Fibroblast of skin of back (primary cell): ENCODE results near the gene MAN2A1.
"Not testable (repeated sequence)": the region's sequence is repeated elsewhere in the genome, so short reads cannot be mapped to it uniquely, and the experiment has no call there.

ENCODE experiments used
- DNase-seq: peaks from one replicate; pipeline ENCODE4 v3.0.0-alpha.2; 2013

MAN2A1 gene

DNA sequence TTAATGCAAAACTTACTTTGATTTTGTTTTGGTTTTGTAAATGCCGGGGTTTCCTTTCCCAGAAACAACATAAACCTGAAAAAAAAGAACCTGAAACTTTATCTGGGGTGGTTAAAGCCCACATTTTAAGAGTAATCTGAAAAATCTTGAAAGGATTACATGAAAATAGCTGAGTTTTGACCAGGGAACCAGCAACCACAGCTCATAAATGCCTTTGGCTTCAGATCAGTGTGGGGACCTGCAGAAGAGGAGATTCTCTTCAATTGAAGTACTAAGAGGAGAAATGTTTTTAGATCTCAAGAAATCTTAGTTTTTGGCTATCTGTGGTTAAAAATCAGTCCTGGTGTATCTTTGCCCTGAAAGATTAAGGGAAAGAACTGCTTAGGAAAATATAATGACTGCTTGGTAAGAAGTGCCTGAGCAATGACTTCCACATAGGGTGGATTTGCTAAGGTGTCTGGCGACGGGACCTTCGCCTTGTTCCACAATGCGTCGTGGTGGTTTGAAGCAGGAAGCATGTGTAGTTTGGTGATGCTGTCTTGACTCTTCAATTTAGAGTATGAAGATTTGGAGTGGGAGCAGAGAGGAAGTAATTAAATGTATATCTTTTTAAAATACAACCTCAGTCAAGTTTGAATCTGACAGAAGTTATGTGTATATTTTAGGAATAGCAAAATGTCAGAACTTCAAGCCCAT is 186.5 kb downstream of the MAN2A1 start:
- no peak for DNase-seq

- DNase-seq = peak; percentile 68
Measured at GRCh38 chr5:109876941-109877669, 187.4 kb downstream of the MAN2A1 start.

GRCh38 chr5:109877670-109878045 is 187.9 kb downstream of the MAN2A1 start:
- DNase-seq = peak; percentile 40

DNA sequence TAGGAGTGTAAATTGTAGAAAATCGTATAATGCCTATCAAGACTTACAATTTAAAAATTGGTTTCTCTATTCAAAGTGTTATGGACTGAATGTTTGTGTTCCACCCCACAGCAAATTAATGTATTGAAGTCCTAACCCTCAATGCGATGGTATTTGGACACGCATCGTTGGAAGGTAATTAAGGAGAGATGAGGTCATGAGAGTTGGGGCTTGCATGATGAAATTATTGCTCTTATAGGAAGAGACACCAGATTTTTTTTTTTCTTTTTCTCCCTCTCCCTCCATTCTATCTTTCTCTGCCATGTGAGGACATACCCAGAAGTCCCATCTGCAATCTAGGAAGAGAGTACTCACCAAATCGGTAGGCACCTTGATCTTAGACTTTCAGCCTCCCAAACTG is 189.2 kb downstream of the MAN2A1 start:
- DNase-seq = no peak

DNA sequence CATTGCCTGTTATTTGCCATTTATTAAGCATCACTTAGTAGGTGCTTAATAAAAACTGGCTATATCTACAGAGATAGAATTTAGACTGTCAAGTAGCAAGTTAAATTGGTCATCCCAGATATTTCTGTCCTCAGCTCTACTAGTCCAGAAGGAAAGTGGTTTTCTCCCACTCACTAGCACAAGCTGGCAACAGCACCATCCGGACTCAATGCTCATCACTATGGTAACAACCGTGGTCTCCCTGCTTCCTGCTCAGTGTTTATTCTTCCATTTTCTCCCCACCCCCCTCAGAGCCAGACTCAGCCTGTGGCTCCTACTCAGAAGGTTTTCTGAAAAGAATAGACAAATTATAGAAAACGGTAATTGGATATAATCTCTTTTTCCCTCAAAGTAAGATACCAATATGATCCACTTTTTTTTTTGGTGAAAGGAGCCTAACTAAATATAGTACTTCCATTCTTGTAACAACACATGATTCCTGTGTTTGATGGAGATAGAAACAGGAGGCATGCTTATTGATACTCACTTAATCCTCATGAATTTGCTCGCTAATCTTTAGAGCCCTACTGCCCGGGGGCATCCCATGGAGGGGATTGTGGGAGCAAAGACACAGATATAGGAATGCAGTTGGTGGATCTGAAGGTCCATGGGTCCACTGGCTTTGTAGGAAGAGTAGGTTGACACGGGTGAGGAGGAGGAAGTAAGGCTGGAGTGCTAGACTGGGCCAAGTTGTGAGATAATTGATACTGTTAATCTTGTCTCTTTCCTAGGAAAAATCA is 191.4 kb downstream of the MAN2A1 start:
- DNase-seq = peak; percentile 34

DNA sequence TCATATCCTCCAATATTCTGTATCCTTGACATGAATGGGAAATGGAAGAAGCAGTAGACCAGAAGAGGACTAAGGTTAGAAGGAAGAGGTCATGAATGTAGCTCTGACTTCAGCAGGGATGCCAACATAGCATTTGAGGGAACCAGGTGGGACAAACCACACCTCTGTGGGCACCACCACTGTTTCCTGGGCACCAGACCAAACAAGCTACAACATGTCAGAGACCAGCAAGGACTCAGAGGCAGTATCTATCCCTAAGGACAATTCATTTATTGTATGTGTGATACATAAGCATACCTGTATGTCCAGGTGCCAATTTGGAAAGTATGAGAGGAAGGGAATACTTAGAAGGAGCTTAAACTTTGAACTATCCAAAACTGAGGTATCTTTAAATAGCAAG is 192.8 kb downstream of the MAN2A1 start:
- no peak for DNase-seq

GRCh38 chr5:109884676-109885075 is 194.9 kb downstream of the MAN2A1 start:
- no peak for DNase-seq

DNA sequence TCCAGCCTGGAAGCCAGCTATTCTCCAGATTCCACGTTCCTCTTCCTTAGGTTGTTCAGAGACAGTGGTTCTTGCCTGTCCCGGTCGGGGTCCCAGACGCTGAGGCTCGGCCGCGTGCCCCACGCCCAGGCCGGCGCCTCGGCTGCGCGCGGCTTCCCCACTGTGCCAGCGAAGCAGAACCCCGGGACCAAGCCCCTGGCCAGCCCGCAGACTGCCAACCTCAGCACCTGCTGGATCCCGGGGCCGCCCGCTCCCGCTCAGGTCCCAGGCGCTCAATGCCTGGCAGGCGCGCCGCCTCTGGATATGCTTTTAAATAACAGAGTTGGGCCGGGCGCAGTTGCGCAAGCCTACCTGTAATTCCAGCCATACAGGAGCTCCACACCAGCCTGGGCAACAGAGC is 195.5 kb downstream of the MAN2A1 start:
- no peak for DNase-seq

DNA sequence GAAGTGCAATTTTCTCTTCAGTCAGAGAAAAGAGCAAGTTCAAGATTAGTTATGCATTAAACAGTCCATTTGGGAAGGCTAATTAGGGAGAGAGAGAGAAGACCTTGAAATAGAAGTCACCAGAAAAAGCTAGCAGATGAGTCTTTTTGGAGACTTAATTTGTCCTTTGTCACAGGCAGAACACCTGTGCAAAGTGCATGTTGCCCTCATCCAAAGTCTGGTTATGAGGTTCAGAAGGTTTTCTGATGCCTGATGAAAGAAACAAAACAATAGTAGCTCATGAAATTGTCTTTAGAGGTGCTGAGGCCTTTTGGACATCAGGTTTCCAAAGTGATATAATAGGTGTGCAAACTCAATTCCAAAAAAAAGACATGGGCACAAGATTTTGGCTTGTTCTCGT is 199.3 kb downstream of the MAN2A1 start:
- no peak for DNase-seq

DNA sequence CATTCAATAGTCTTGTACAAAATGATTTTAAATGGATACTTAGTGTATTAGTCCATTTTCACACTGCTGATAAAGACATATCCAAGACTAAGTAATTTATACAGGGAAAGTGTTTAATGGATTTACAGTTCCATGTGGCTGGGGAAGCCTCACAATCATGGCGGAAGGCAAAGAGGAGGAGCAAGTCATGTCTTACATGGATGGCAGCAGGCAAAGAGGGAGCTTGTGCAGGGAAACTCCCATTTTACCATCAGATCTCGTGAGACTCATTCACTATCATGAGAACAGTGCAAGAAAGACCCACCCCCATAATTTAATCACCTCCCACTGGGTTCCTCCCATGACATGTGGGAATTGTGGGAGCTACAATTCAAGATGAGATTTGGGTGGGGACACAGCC is 203.5 kb downstream of the MAN2A1 start:
- not testable (repeated sequence) for DNase-seq

DNA sequence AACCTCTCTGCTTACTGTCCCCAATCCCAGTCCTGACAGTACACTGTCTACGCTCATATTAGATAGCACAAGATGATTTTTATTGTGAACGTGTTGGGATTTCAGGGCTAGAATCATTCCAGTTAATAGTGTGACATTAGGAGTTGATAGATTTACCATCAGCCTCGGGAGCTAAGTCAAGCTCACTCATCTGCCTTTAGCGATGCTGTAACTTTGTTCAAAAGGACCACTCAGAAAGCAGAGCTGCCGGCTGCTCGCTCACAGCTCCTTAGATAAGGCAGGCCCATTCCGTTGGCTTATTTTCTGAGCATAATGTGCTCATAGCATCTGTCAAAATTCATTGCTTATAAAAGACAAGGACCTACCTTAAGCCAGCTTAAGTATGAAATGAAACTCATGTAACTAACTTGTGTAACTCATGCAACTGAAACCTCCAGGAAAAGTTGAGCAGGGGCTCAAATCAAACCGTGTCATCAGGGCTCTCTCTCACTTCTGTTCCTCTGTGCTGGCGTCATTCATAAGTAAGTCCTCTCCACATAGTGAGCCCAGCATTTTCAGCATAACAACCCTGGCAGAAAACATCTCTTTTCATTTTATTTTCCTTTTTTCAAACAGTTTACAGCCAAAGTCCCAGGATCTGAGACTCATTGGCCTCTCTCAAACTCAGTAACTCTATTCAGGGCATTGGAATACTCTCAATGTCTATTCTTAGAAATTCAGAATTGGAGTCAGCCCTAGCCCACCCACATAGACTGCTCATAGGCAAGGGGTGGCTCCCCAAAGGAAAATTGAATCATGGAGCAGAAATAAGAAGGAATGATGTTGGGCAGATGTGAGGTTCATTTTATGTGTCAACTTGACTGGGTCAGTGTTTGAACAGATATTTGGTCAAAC is 208.8 kb downstream of the MAN2A1 start:
- DNase-seq = no peak

- no peak for DNase-seq
Measured at GRCh38 chr5:109899163-109899535, 209.4 kb downstream of the MAN2A1 start.

GRCh38 chr5:109900461-109900860 is 210.7 kb downstream of the MAN2A1 start:
- DNase-seq = peak; percentile 6

DNA sequence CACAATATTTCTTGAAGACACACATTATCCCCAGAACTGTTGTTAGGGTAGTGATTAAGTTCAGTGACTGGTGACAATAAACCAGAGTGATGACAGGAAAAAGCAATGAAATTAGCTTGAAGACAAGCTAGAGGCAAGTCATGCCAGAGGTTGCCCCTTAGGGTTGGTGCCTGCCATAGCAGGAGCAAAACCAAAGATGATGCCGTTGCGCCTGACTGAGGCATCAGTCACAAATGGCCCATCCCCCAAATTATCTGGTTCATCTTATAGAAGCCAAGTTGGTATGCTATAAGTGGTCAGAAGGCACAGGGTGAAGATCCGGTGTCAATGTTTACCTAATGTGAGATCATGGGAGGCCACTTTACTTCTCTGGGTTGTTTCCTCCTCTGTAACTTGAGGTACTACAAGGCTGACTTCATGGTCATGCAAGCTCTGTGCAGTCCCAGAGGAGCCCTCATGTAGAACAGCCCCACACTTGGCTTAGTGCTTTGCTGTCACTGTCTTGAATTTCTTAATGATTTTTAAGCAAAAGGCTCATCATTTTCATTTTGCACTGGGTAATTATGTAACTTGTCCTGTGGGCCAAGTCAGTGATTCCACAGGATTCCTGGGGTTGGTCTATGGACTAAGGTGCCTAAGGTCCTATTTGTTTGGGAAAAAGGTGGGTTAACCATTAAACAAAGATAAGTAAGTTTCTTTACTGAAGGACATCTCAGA is 211.3 kb downstream of the MAN2A1 start:
- no peak for DNase-seq

DNA sequence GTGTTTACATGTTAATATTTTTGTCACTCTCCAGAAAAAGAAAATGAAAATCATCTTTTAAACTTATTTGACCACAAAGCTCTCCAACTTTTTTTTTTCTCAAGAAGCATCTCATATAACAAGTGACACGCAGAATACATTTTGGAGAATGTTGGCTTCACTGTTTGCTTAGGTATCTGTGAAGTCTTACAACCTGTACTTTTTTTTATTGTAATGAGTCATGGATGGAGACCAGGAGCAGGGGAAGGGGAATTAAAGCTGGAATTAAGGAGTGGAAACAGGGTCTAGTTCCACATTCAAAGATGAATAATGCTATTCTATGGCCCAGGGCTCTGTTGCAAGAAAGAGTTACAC is 211.9 kb downstream of the MAN2A1 start:
- no peak for DNase-seq

DNA sequence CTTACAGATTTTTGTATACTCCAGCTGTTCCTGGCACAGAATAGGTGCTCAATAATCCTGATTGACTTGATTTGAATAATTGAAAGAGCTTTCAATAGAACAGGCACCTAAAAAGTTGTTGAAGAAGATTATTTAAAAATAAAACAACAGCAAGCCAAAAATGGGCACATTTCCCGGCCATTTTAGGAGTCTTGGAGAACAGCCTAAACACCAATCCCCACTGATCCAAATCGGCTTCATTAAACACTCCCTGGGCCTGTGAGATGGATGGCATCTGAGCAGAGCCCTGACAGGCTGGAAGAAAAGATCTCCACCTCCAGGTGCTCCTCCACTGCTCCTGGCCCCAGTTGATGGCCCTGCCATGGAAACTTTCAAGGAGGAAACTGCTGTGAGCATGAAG is 213.3 kb downstream of the MAN2A1 start:
- no peak for DNase-seq

DNA sequence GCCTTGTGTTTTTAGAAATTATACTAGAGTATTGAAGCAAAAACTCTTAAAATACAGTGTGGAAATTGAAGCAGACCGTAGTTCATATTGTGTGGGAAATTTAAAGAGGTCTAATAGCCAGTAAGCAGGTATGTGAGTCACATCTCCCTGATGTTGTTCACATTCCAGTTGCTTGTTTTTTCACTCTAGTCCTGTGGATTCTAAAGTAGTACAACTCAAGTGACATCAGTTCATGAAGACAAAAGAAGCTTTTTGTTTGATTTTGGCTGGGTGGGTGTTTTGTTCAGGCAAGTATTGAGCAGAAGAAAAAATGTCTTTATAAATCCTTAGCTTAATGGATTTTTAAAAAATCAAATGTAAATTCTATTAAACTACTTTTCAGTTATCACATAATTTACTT is 216.2 kb downstream of the MAN2A1 start:
- DNase-seq = no peak

GRCh38 chr5:109907189-109907588 is 217.5 kb downstream of the MAN2A1 start:
- peak; percentile 12 for DNase-seq

DNA sequence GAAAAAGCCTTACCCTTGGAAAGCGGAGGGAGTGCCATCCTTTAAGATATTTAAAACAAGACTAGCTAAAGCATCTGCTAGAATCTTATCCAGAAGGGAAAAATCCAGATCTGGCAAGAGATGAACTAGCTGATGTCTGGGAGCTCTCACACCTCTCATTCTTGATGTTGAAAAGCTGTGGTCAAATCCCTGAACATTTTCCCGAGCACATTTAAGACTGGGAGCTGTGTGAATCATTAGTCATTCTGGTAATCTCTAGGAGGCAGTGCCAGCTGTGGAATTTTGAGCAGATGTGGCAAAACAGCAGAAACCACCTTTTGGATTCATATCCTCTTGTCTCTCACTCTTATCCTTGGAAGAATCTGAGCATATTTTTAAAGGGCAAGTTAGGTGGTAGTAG is 218.0 kb downstream of the MAN2A1 start:
- peak; percentile 64 for DNase-seq

DNA sequence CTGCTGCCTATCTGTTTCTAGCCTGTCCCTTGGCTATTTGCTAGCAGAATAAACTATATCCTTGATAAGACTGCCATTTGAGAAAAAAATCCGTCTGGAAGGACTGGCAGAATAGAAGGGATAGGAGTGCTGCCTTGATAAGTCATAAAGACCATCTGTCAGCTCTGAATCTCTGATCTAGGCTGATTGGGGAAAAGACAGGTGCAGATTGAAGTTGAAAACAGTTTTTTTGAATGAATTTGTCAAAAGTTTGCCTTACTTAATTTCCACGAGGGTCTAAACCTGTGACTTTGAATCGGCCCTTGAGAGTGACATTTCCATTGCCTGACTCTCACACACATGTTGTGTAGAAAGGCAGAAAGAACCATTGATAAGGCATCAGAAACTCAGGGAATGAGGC is 218.6 kb downstream of the MAN2A1 start:
- no peak for DNase-seq

- DNase-seq = no peak
Measured at GRCh38 chr5:109910874-109911273, 221.1 kb downstream of the MAN2A1 start.

DNA sequence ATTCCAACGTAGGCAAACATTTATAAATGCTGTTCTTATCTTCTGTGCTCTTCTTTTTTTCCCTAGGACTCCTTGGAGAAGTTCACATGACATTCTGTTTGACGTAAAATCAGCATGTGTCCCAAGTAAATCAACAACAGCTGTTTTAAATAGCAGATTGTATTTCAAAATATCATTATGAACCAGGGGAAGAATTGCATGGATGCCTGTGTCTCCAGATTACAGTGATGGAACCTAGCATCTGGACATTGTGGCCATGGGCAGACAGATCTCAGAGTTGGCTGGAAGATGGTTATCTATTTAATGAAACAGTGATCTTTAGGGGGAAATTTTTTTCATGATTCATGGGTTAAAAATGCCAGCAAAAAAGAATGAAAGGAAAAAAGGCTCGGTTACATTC is 222.0 kb downstream of the MAN2A1 start:
- DNase-seq = peak; percentile 40
